DMS79 treated with DMSO at 0.1 percent for 48 hours (cell line): Measurements from ENCODE around the gene STYK1.
"Not testable (repeated sequence)": the region's sequence is repeated elsewhere in the genome, so short reads cannot be mapped to it uniquely, and the experiment has no call there.

Source experiments
- DNase-seq: peaks from one replicate; lab custom pipeline; 2025; lab: John Stamatoyannopoulos, UW

The STYK1 gene

DNA sequence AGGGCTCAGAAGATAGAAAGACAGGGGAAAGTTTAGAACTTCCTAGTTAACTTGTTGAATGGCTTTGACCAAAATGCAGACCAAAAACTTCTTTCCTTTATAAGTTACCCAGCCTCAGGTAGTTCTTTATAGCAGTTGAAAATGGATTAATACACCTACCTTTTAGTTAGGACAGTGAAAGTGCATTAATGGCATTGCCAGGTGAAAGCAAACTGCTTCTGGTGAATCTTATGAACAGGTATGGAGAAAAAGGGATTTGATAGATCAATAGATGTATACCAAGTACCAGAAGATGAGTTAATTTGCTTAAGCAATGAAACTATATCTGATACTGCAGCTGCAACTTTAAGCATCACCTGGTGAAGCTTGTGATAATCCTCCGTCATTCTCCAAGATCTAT lies 14.2 kb upstream of the STYK1 start:
- no peak for DNase-seq

DNA sequence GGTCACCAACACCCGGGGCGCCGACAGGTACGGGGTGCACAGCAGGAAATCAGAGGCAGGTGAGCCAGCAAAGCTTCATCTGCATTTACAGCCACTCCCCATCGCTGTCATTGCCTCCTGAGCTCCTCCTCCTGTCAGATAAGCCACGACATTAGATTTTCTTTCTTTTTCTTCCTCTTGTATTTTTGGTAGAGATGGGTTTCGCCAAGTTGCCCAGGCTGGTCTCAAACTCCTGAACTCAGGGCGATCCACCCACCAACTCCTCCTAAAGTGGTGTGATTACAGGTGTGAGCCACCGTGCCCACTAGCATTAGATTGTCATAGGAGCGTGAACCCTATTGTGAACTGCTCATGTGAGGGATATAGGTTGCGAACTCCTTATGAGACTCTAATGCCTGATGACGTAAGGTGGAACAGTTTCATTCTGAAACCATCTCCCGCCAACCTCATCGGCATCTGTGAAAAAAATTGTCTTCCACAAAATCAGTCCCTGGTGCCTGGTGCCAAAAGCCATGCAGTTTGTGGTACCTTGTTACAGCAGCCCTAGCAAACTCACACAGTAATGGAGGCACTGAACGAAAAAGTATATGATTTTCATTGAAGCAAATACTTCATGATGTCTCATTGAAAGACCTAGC lies 1.5 kb downstream of the STYK1 start:
- DNase-seq: no peak

DNA sequence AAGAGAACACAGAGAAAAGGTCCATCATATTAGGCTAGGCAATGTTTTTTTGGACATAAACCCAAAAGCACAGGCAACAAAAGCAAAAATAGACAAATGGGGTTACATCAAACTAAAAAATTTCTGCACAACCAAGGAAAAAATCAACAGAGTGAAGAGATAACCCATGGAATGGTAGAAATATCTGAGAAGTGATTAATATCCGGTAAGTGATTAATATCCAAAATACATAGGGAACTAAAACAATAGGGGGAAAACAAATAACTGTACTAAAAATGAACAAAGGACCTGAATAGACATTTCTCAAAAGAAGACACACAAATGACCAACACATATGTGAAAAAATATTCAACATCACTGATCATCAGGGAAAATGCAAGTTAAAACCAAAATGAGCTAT lies 4.3 kb downstream of the STYK1 start:
- DNase-seq: no peak

DNA sequence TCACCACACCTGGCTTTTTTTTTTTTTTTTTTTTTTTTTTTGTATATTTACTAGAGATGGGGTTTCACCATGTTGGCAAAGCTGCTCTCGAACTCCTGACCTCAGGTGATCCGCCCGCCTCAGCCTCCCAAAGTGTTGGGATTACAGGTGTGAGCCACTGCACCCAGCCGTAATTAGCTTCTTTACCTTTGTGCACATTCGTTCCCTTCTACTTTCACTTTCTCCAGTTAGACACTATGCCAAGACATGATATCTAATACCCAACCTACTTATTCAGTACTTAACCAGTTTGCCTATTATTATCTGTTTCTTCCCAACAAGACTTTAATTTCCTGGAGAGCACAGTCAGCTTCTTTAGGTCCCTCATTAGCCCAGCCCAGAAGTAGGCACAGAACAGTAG lies 5.3 kb downstream of the STYK1 start:
- DNase-seq: peak; percentile 11

DNA sequence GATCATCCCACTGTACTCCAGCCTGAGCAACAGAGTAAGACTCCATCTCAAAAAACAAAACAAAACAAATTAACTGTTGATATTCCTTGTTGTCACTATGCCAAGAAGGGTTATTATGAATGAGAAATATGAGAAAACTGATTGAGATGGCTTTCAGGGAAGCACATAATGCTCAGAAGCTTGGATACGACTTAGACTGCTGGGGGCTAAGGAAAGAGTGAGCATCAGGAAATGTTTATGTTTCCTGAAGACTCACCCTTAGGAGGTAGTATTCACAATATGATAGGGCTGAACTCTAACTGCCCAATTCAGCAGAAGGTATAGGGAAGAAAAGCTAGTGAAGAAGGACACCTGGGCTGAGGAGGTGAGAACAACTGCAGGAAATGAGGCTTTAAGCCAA lies 6.3 kb downstream of the STYK1 start:
- DNase-seq: no peak

DNA sequence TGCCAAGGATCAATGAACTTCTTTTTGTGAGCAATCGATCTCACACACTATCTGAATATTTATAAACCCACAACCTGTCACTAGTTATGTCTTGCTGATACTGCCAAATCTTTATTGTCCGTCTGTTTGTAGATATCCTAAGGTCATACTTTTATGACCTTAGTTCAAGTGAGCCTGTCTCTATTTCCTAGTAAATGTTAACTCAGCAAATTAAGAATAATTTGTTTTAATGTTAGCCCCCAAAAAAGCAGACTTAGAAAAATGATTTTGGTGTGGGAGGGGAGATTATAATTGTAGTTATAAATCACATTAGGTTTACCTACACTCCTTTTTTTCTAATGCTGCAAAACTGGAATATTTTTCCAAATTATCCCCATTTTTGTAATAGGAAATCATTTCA lies 9.4 kb downstream of the STYK1 start:
- DNase-seq: no peak

DNA sequence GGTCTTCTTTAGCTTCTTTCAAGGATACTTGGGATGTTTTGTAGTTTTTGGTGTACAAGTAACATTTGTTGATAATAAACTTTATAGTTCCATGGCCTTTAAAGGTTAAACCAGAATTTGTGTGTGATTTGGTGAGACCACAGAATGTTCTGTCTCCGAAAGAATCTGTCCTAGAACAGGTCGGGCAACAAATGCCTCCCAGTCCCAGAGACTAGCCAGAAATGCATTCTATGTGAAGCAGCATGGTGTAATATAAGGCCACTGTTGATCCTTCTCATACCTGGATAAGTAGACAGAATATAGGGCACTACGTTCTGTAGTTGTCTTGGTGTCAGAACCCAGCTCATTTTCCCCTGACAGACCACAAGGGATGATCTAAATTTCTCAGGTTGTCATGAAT lies 10.0 kb downstream of the STYK1 start:
- DNase-seq: no peak

DNA sequence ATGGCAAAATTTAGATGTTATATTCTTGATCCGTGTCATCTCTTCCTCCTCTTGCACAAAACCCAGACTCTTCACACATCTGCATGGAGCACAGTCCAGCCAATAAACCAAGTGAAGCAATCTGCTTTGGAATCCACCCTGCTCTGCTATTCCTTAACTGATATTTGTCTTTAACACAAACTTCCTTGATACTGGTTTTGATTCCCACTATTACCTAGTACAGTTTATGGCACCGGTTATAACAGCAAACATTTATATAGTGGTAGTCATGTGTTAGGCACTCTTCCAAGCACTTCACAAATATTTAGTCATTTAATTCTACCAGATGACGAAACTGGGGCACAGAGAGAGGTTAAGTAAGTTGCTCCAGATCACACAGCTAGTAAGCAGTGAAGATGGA lies 12.5 kb downstream of the STYK1 start:
- DNase-seq: no peak

DNA sequence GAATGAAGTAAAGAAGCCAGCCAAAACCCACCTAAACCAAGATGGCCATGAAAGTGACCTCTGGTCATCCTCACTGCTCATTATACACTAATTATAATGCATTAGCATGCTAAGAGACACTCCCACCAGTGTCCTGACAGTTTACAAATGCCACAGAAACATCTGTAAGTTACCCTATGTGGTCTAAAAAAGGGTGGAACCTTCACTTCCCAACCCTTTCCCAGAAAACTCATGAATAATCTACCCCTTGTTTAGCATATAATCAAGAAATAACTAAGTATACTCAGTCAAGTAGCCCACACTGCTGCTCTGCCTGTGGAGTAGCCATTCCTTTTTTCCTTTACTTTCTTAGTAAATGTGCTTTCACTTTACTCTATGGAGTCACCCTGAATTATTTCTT lies 19.8 kb downstream of the STYK1 start:
- no peak for DNase-seq

DNA sequence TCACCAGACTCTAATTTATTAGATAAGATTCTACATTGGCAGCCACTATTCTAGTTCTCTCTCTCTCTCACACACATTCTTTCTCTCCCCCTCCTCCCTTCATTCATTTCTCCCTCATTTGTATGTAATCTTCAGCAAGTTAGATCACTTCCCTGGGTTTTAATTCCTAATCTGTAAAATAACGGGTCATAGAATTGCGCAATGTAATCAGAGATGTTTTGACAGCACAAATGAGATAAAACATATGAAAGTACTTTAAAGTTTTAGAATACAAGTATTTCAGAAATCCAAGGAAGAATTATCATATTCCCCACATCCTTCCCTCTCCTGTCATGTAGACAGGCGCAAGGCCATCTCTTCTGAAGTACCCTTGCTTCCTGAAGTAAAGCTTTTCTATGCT lies 21.7 kb downstream of the STYK1 start:
- no peak for DNase-seq

DNA sequence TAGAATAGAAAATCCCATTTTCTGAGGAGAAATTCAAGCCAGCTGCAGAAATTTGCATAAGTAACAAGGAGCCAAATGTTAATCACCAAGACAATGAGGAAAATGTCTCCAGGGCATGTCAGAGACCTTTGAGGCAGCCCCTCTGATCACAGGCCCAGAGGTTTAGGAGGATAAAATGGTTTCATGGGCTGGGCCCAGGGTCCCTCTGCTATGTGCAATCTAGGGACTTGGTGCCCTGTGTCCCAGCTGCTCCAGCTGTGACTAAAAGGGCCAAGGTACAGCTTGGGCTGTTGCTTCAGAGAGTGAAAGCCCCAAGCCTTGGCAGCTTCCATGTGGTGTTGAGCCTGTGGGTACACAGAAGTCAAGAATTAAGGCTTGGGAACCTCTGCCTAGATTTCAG lies 27.3 kb downstream of the STYK1 start:
- DNase-seq: not testable (repeated sequence)

DNA sequence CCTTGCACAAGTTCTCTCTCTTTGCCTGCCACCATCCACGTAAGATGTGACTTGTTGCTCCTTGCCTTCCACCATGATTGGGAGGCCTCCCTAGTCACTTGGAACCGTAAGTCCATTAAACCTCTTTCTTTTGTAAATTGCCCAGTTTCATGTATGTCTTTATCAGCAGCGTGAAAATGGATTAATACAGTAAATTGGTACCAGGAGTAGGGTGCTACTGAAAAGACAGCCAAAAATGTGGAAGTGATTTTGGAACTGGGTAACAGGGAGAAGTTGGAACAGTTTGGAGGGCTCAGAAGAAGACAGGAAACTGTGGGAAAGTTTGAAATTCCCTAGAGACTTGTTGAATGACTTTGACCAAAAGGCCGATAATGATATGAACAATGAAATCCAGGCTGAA lies 27.9 kb downstream of the STYK1 start:
- no peak for DNase-seq

DNA sequence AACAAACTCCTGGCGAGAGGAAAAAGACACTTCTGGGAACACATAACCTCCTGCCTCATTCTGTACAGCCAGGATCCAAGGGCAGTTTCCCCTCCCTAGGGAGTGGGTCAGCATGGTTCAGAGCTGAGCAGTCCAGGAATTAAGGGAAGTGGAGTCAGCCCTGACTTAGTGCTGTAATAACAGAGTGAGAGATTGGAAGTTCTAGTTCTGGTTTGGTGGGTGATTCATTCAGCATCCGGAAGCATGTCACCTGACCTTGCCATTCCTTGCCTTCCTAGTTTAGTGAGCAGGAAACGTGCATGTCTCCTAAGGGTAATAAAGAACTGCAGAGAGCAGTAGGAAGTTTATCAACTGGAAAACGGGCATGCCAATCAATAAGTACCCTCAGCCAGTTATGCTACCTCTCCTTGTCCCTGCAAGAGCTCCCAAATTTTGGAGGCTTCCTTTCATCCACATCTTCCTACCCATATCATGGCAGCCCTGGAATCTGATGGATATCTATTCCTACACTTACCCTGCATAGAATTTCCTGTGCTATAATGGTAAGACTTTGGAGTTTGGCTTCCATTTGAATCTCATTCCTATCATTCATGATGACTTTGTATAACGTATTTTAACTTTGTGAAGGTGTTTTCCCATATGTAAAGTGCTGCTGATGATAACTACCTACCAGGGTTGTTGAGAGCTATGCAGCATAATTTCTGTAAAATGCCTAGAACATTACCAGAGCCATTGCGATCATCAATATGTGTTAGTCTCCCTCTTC lies 31.9 kb downstream of the STYK1 start:
- DNase-seq: no peak

DNA sequence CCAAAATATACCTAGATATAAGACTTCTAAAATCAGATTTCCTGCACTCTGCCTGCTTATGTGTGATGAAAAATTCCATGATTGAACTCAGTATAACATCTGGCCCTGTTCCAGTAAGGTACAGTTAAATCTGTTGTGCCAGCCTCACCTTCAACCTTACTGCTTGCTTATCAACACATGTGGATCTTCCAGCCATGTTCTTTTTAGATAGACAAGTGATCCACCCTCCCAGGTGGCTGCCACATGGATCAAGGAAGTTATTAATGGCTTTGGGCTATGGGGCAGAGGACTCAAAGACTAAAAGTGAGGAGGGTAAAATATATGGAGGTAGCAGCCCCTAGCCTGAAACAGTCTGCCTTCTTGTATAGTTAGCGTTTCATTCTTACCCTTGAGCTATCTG lies 35.1 kb downstream of the STYK1 start:
- DNase-seq: no peak

DNA sequence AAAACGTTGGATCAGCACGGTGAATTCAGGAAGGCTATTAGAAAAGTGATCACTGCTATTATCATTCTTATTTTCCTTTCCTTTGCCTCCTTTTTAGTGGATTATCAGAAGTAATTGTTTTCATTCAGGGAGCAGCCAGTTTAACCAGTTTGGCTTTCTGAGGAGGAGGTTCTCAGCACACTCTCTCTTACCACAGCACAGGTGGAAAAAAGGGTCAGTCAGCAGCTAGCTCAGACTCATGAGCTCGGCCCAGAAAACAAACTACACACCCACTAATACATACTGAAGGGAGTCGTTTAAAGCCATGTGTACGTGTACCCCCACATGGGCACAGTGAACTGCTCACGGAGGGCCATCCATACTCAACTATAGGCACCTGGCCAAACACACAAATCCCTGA lies 37.2 kb downstream of the STYK1 start:
- DNase-seq: peak; percentile 4

DNA sequence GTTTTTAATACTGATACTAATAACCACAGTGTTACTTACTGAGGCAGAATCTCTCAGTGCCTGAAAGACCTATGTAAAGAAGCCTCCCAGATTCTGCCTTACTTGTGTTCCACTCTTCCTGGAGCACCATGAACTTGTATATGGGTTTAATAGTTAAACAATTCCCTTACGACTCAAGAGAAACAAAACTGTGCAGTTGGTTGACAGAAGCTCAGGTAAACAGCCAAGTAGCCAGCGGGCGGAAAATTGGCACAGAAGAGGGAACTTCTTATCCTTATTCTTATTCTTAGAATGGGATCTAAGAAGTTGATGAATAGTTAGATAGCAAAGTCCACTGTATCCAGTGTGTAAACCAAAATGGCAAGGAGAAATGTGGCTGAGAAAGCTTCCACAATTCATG lies 37.7 kb downstream of the STYK1 start:
- DNase-seq: no peak

DNA sequence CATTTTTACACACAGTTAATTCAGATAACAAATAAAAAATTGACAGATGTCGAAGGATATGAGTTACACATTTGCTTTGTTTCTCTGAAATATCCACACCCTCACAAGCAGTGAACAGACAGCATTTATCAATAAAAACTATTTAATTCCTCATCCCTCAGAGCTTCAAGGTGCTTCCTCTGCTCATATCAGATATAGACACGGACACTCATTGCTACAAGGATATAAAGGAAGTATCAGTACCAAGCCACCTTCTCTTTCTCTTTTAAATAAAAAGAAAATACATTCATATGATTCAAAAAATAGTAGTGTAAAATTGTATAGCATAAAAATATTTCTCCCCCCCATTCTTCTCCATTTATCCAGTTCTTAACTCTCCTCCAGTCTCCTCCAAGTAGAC lies 38.5 kb downstream of the STYK1 start:
- no peak for DNase-seq

DNA sequence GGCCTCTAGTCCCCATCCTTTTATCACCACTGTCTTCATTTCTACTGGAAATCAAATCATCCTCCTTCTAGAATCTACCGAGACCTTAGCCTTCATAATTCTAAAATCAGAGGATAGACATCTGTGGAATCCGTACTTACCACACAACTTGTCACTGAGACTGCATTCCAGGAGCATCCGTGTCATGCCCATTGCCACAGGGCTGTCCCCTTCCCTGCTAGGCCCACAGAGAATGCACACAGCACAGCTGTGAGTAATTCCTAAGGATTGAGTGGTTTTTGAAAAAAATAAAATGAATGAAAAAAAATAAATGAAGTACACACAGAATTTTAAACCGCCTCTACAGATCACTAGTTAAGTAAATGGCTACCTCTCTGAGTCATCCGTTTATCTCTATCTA lies 39.4 kb downstream of the STYK1 start:
- DNase-seq: no peak

DNA sequence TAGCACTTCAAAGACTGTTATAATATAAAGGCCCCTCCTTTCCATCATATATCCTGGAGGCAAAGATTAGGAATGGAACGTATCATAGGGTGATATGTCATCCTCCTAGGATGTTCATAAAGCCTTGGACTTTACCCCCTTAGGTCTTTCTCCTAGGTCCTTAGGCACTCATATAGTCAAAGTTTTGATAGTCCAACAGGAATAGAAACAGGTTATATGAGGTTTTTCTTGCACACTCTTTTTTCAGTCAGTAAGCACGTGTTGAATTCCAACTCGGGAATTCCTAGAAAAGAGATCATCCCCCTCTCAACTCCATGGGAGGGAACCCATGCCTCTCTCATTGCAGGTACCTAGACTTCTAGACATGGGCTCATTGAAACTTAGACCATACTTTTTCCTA lies 40.3 kb downstream of the STYK1 start:
- DNase-seq: no peak

DNA sequence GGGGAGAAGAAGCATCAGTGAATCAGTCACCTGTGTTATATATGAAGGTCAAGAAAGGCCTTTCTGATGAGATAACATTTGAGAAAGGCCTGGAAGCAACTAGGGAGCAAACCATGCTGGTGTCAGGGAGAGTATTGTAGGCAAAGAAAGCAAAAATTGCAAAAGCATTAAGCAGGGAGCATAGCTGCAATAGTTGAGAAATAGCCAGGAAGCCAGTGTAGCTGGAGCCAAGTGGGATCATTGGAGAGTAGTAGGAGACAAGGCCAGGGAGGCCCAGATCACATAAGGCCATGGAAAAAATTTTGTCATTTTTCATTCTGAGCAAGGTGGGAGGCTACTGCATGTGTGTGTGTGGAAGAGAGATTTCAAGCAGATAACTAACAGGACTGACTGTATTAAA lies 41.6 kb downstream of the STYK1 start:
- no peak for DNase-seq

DNA sequence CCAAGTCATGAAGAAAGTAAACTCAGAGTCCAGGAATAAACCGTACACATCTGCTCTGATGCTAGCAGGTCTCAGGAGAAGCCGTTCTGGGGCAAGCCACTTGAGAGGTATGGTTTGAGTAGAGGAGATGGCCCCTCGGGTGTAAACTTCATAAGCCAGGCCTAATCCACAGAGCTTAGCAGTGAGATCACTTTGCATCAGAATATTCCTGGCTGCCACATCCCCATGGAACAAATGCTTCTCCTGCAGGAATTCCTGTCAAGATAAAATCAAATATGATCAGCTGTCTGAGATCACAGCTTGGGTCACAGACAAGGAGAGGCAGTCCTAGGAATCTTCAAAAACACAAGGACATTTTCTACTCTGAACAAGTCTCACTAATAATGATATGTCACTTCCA lies 49.2 kb downstream of the STYK1 start:
- DNase-seq: no peak

DNA sequence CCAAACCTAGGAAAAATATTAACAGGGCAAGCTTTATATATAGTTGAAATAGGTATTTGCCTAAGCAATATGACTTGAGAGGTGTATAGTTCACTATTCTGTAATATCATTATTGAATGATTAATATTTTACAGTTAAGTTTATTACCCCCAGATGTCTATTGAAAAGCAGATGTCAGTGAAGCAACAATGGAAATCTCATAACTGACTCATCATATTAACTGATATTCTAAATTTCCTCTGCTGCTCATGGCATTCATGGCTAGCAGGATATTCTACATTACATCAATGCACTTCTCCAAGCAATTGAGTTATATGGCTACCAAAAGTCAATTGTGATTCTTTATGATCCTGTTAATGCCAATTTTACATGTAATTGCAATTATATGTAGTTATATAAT lies 50.7 kb downstream of the STYK1 start:
- no peak for DNase-seq

DNA sequence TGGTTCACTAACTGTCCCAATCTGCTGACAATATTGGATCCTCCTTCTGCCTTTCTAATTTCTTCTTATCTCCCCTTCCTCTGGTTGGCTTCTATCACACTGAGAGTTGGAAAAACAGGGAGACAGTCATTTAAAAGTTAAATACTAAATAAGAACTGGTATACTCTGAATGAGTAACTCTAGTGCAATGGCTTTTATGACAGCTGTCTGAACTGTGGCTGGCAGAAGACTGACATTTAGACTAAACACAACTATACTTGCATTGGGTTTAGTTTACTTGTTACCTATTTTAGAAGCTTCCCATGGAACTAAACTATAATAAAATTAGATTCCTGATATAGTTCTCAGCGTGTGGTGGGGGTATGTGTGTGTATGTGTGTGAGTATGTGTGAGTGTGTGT lies 52.6 kb downstream of the STYK1 start:
- no peak for DNase-seq
